Type B pancreatic cell (in vitro differentiated cells): ENCODE results near the gene PTPRK. TPM values are rescaled to one million over a fixed set of nuclear protein-coding genes. Genes with fewer than 3 reads are reported as not detected.
"Not testable (repeated sequence)": the region's sequence is repeated elsewhere in the genome, so short reads cannot be mapped to it uniquely, and the experiment has no call there.

Source experiments
- DNase-seq: peaks from one replicate; pipeline ENCODE4 v3.0.0; 2021; ENCODE audit warnings: mixed read lengths; ENCODE audit not compliant: unreplicated experiment; ENCODE audit errors: extremely low spot score
- H3K27ac Mint-ChIP-seq: 2 replicates; pipeline ENCODE4 v1.8.0; 2021; ENCODE audit warnings: mild to moderate bottlenecking, mixed read lengths
- H3K27me3 Mint-ChIP-seq: 2 replicates; pipeline ENCODE4 v1.8.0; 2021; ENCODE audit warnings: mixed read lengths
- H3K36me3 Mint-ChIP-seq: 2 replicates; pipeline ENCODE4 v1.8.0; 2021; ENCODE audit warnings: mixed read lengths
- H3K4me1 Mint-ChIP-seq: one replicate; pipeline ENCODE4 v1.8.0; 2021; ENCODE audit warnings: mixed read lengths; ENCODE audit not compliant: unreplicated experiment
- H3K4me3 Mint-ChIP-seq: 2 replicates; pipeline ENCODE4 v1.8.0; 2021; ENCODE audit warnings: mild to moderate bottlenecking, mixed read lengths
- H3K9me3 Mint-ChIP-seq: 2 replicates; pipeline ENCODE4 v1.8.0; 2021; ENCODE audit warnings: mixed read lengths
- total RNA-seq: library from RNA; stranded (reverse); gene quantifications from 2 replicates; pipeline ENCODE4 v1.2.1, GENCODE V29; 2021; ENCODE audit warnings: low replicate concordance
- TF ChIP-seq, protein P1 (sequence below): fragments of 200-600 bp; sonication (generic); conservative IDR thresholded peaks from 2 replicates; pipeline ENCODE4 v1.5.0; 2021; ENCODE audit warnings: antibody characterized with exemption, mild to moderate bottlenecking

PTPRK gene
- total RNA-seq, 1 donor from 2014 or later, result 63.4 TPM

DNA sequence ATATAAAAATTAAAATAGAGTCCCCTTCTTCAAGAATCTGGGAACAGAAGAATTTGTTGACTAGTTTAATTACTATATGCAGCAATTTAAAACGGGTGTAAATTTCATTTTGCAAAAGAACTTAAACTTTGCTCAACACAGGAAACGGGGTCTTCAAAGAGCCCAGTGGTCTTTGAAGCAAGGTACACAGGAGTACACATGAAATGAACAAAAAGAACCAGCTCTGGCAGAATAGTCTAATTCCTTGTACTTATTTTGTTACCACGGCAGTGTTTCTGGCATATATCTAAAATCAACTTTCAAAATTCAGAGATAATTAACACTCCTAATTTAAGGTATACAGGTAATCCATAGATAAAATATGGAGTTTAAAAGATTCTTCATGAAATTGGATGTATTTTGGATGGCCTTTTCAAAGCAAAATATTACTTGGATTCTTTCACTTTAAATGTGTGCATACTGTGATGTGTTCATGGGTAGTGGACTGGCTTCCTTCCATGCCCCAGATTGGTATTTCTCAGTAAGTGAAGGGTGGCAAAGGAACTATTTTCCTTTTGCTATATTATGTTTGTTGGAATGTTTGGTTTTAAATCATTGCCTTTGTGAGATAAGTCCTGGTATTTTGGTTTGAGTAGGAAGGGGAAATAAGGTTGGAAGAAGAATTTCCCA is 522.8 kb downstream of the PTPRK start:
- TF ChIP-seq, protein P1, sequence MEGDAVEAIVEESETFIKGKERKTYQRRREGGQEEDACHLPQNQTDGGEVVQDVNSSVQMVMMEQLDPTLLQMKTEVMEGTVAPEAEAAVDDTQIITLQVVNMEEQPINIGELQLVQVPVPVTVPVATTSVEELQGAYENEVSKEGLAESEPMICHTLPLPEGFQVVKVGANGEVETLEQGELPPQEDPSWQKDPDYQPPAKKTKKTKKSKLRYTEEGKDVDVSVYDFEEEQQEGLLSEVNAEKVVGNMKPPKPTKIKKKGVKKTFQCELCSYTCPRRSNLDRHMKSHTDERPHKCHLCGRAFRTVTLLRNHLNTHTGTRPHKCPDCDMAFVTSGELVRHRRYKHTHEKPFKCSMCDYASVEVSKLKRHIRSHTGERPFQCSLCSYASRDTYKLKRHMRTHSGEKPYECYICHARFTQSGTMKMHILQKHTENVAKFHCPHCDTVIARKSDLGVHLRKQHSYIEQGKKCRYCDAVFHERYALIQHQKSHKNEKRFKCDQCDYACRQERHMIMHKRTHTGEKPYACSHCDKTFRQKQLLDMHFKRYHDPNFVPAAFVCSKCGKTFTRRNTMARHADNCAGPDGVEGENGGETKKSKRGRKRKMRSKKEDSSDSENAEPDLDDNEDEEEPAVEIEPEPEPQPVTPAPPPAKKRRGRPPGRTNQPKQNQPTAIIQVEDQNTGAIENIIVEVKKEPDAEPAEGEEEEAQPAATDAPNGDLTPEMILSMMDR, result no peak
- no peaks in the 10 kb centered on the region for H3K9me3 Mint-ChIP-seq
- no peaks in the 10 kb centered on the region for H3K27me3 Mint-ChIP-seq
- H3K36me3 Mint-ChIP-seq, result peaks cover 4% of the 10 kb centered on the region
- no peak for DNase-seq
- no peak overlapping the region for H3K4me3 Mint-ChIP-seq
- no peak overlapping the region for H3K27ac Mint-ChIP-seq
- no peaks in the 10 kb centered on the region for H3K4me1 Mint-ChIP-seq

DNA sequence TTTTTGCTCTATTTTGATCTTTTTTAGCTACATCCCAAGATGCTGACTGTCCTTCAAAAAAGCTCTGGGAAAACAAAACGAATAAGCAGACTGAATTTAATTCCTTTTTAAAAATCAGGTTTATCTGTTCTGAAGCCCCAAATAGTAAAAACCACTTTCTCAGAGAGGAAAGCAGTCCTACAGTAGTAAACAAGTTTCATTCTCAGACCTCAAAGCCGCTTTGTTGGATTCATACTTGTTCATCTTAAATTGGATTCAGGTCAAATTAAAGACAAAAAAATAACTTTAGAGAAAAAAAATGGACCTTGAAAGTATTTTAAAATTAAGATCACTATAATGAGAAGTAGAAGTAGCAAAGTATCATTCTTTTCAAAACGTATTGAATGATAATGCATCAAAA is 523.5 kb downstream of the PTPRK start:
- no peak for DNase-seq
- no peaks in the 10 kb centered on the region for H3K27me3 Mint-ChIP-seq
- H3K36me3 Mint-ChIP-seq, result peaks cover 4% of the 10 kb centered on the region
- H3K4me1 Mint-ChIP-seq, result no peaks in the 10 kb centered on the region
- H3K9me3 Mint-ChIP-seq, result no peaks in the 10 kb centered on the region
- H3K27ac Mint-ChIP-seq, result no peak overlapping the region
- TF ChIP-seq, protein P1, result no peak
- no peak overlapping the region for H3K4me3 Mint-ChIP-seq

DNA sequence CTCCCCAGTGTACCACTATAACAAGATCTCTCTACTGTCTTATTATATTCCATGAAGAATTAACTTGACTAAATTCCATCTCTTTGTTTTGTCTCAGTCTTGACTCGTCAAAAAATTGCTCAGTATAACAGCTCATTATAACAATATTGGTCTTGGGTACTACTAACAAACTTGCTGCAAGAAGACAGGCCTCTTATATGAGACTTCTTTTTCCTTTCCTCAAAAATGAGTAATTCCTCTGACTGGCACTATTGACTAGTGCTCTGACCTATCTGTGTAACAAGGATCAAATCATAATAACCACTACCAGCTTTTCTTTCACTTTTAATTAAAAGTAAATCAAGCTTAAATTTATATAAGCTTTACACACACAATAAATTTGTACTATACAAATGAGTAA is 528.3 kb downstream of the PTPRK start:
- Mint-ChIP-seq H3K9me3 (no peaks in the 10 kb centered on the region), H3K36me3 (peaks cover 13% of the 10 kb centered on the region), H3K4me1 (no peaks in the 10 kb centered on the region), H3K4me3 (no peak overlapping the region), H3K27me3 (no peaks in the 10 kb centered on the region), H3K27ac (no peak overlapping the region)
- TF ChIP-seq, protein P1, result no peak
- DNase-seq, result no peak

DNA sequence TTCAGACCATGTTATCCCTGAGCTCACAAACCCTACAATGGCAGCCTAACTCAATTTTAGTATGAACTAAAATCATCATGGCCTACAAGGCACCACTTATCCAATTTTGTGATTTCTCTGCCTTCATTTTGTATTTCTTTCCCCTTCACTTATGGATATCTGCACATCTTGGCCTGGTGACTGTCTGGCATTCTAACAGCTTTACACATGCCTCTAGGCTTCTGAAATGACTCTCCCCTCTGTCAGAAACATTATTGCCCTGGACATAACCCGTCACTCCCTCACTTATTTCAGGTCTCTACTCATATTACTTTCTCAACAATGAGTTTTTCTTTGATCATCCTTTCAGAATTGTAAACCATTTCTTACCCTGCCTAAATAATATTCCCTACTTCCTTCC is 530.3 kb downstream of the PTPRK start:
- H3K27me3 Mint-ChIP-seq, result no peaks in the 10 kb centered on the region
- TF ChIP-seq, protein P1, result no peak
- no peak overlapping the region for H3K4me3 Mint-ChIP-seq
- no peaks in the 10 kb centered on the region for H3K9me3 Mint-ChIP-seq
- peaks cover 13% of the 10 kb centered on the region for H3K36me3 Mint-ChIP-seq
- DNase-seq, result no peak
- H3K27ac Mint-ChIP-seq, result no peak overlapping the region
- no peaks in the 10 kb centered on the region for H3K4me1 Mint-ChIP-seq

DNA sequence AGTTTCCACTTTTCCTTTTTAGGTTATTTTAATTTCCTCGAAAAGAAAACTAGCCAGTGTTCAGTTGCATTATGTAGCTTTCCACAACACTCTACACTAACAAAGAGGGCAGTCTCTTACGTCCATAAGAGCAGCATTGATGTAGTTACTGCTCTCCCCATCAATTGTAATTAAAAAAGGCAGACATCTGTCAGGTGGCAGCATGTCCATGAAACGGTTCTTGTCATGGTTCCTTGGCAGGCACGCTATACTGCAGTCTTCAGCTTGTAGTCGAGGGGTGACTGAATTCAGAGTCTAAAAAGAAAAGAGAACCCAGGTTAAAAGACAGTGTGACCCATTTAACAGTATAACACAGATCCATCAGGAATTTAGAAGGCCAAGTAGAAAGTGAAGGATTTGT is 539.4 kb downstream of the PTPRK start:
- Mint-ChIP-seq H3K27me3 (no peaks in the 10 kb centered on the region), H3K4me1 (no peaks in the 10 kb centered on the region), H3K9me3 (no peaks in the 10 kb centered on the region), H3K4me3 (no peak overlapping the region), H3K36me3 (peaks cover 50% of the 10 kb centered on the region), H3K27ac (no peak overlapping the region)
- TF ChIP-seq, protein P1, result no peak
- no peak for DNase-seq

DNA sequence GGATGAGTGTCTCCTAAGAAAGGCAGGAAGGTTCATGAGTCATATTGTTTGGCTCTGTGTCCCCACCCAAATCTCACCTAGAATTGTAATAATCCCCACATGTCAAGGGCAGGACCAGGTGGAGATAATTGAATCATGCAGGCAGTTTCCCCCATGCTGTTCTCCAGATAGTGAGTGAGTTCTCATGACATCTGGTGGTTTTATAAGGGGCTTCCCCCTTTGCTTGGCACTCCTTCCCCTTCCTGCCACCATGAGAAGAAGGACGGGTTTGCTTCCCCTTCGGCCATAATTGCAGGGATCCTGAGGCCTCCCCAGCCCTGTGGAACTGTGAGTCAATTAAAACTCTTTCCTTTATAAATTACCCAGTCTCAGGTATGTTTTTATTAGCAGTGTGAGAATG is 542.2 kb downstream of the PTPRK start:
- not testable (repeated sequence) for H3K27me3 Mint-ChIP-seq, H3K4me3 Mint-ChIP-seq, H3K27ac Mint-ChIP-seq, DNase-seq, H3K4me1 Mint-ChIP-seq, H3K9me3 Mint-ChIP-seq
- peaks cover 62% of the 10 kb centered on the region for H3K36me3 Mint-ChIP-seq
